HepG2 (cell line): ENCODE results near the gene TMEM198. TPM values are rescaled to one million over a fixed set of nuclear protein-coding genes. Genes with fewer than 3 reads are reported as not detected.

Experiments
- ARID4A ChIP-seq: sonication (generic); formaldehyde crosslinking; IDR thresholded peaks from 2 replicates; pipeline ENCODE4 v1.5.0; 2020; ENCODE audit warnings: mild to moderate bottlenecking, missing genetic modification reagents, borderline replicate concordance
- GABPB1 ChIP-seq: IDR thresholded peaks from 2 replicates; pipeline ENCODE4 v1.6.1; 2016; ENCODE audit warnings: mild to moderate bottlenecking, missing genetic modification reagents, moderate library complexity, missing compliant biosample characterization
- GLI4 ChIP-seq: sonication (generic); formaldehyde crosslinking; IDR thresholded peaks from 2 replicates; pipeline ENCODE4 v1.5.1; 2020; ENCODE audit warnings: missing genetic modification reagents, mild to moderate bottlenecking, moderate library complexity, borderline replicate concordance
- HNF1B ChIP-seq: sonication (generic); formaldehyde crosslinking; IDR thresholded peaks from 2 replicates; pipeline ENCODE4 v1.5.1; 2020; ENCODE audit warnings: mild to moderate bottlenecking, moderate library complexity, missing genetic modification reagents
- JUND ChIP-seq: sonication (generic); formaldehyde crosslinking; IDR thresholded peaks from 2 replicates; pipeline ENCODE4 v1.8.0; 2022; ENCODE audit warnings: mild to moderate bottlenecking, missing genetic modification reagents
- NAIF1 ChIP-seq: sonication (generic); formaldehyde crosslinking; IDR thresholded peaks from 2 replicates; pipeline ENCODE4 v1.5.0; 2020; ENCODE audit warnings: mild to moderate bottlenecking, missing genetic modification reagents, borderline replicate concordance
- NONO ChIP-seq, 2 experiments: fragments of 450-650 bp in 1 of 2; sonication (generic) in 1 of 2; formaldehyde crosslinking in 1 of 2; IDR thresholded peaks in 1 of 2; conservative IDR thresholded peaks in 1 of 2; 2 replicates each; pipeline versions ENCODE4 v1.6.1 to v1.8.0; 2017 to 2022; ENCODE audit warnings: mild to moderate bottlenecking in 1 of 2, missing genetic modification reagents in 1 of 2, moderate library complexity in 1 of 2
- PHF5A ChIP-seq: IDR thresholded peaks from one replicate; pipeline ENCODE4 v1.6.1; 2018; ENCODE audit warnings: low read depth, missing genetic modification reagents; ENCODE audit not compliant: unreplicated experiment
- RFX5 ChIP-seq: IDR thresholded peaks from 2 replicates; pipeline ENCODE4 v1.6.1; 2011; ENCODE audit warnings: low read depth, low read length, improper control_type of control experiment
- SAP130 ChIP-seq: IDR thresholded peaks from 2 replicates; pipeline ENCODE4 v1.6.1; 2016; ENCODE audit warnings: low read depth
- SMC3 ChIP-seq: IDR thresholded peaks from 2 replicates; pipeline ENCODE4 v1.6.1; 2011; ENCODE audit warnings: low read length, improper control_type of control experiment
- STAG1 ChIP-seq: sonication (generic); formaldehyde crosslinking; IDR thresholded peaks from 2 replicates; pipeline ENCODE4 v1.4.0; 2020; ENCODE audit warnings: missing genetic modification reagents
- ZFP91 ChIP-seq: sonication (generic); formaldehyde crosslinking; IDR thresholded peaks from 2 replicates; pipeline ENCODE4 v1.9.0; 2022; ENCODE audit warnings: missing genetic modification reagents, mild to moderate bottlenecking, borderline replicate concordance
- ZNF253 ChIP-seq: sonication (generic); formaldehyde crosslinking; IDR thresholded peaks from 2 replicates; pipeline ENCODE4 v1.8.0; 2022; ENCODE audit warnings: mild to moderate bottlenecking, missing genetic modification reagents, borderline replicate concordance
- ZNF282 ChIP-seq: fragments of 450-650 bp; IDR thresholded peaks from 2 replicates; pipeline ENCODE4 v1.6.1; 2018; ENCODE audit not compliant: partially characterized antibody
- ZNF512B ChIP-seq: sonication (generic); formaldehyde crosslinking; IDR thresholded peaks from 2 replicates; pipeline ENCODE4 v1.5.1; 2020; ENCODE audit warnings: missing genetic modification reagents, mild to moderate bottlenecking, borderline replicate concordance
- ZNF691 ChIP-seq: sonication (generic); formaldehyde crosslinking; IDR thresholded peaks from 2 replicates; pipeline ENCODE4 v1.4.0; 2020; ENCODE audit warnings: missing genetic modification reagents, low read depth, mild to moderate bottlenecking, borderline replicate concordance
- polyA plus RNA-seq, 8 experiments: library from polyadenylated mRNA; depleted of rRNA in 3 of 8; stranded (reverse) in 7 of 8; unstranded in 1 of 8; fragments of >200 nt; fragmentation: Illumina TruSeq in 4 of 8; extraction: Trizol in 4 of 8; gene quantifications; 2 replicates each; pipeline versions ENCODE4 v1.2.1 to v1.2.3, GENCODE V29; 2011 to 2016; ENCODE audit warnings: low read depth in 4 of 8, missing spikeins in 1 of 8, mixed read lengths in 1 of 8; ENCODE audit not compliant: insufficient read depth in 1 of 8
- total RNA-seq, 5 experiments: library from RNA; depleted of rRNA; stranded (reverse); fragments of >200 nt; fragmentation: Illumina TruSeq; extraction: Trizol; gene quantifications; 2 replicates each; pipeline ENCODE4 v1.2.3, GENCODE V29; 2016; ENCODE audit warnings: low read depth in 1 of 5

The TMEM198 gene
- total and polyA plus RNA-seq, 2 of the 13 experiments (the other 11 are each of a cell fraction or from before 2014, with no cell fraction given), result 17.3 to 23.5 TPM

GRCh38 chr2:219545943-219546352, 2.1 kb downstream of the TMEM198 start (continued):
- TF ChIP-seq ZFP91 (CRISPR knock-in tag) (0 out of 2 replicates have a peak, but pooled peaks have one; percentile 60), ZNF253 (no peak), SMC3 (peak; percentile 38), GLI4 (no peak), GABPB1 (peak; percentile 57), ARID4A (peak; percentile 59; the same call in 1 of the 2 replicates), HNF1B (CRISPR knock-in tag) (0 out of 2 replicates have a peak, but pooled peaks have one; percentile 43), STAG1 (CRISPR knock-in tag) (no peak), ZNF282 (no peak), PHF5A (CRISPR knock-in tag) (peak; percentile 48), JUND (no peak; the same call in 1 of the 2 replicates), NAIF1 (no peak), SAP130 (CRISPR knock-in tag) (peak; percentile 92), RFX5 (no peak), NONO (IDR thresholded peaks at IDR 0.05) (no peak), NONO (CRISPR knock-in tag; conservative IDR thresholded peaks at IDR 0.05) (no peak), ZNF691 (CRISPR knock-in tag) (peak; percentile 59; the same call in 1 of the 2 replicates), ZNF512B (CRISPR knock-in tag) (no peak)
